Measurements from ENCODE around the gene NRDC. TPM values are rescaled to one million over a fixed set of nuclear protein-coding genes. Genes with fewer than 3 reads are reported as not detected.

Gene NRDC
- total RNA-seq, 1 experiment from 2014 or later = 176 TPM

- CTCF ChIA-PET = interaction anchor here (1.0 kb wide), 1 partner anchor 9 kb away, joined by 4 read pairs; no protein-coding TSS in a partner anchor
- intact Hi-C loops (cut with micrococcal nuclease) = no loop called here
- no peaks in the 10 kb centered on the region for H3K9me3 Mint-ChIP-seq (ENCODE audit: unreplicated experiment)
These were observed 30.0 kb upstream of the NRDC start for GRCh38 chr1:51908499-51908898.

GRCh38 chr1:51907079-51907702, 28.7 kb upstream of the NRDC start:
- no peaks in the 10 kb centered on the region for H3K36me3 Mint-ChIP-seq (ENCODE audit: insufficient read depth, unreplicated experiment)
- H3K27ac Mint-ChIP-seq (ENCODE audit: low read depth, unreplicated experiment) = no peak overlapping the region
- ChIA-PET CTCF (interaction anchor here (1.0 kb wide), 1 partner anchor 10 kb away, joined by 3 read pairs; no protein-coding TSS in a partner anchor), POLR2A (interaction anchor here (0.7 kb wide), 1 partner anchor 9 kb away, joined by 4 read pairs; no protein-coding TSS in a partner anchor)
- no peak for TF ChIP-seq CTCF (IDR thresholded peaks at IDR 0.05; ENCODE audit: unreplicated experiment)
- no peak for DNase-seq (ENCODE audit: unreplicated experiment)
- no TSS peak for BruUV-seq (replicated peaks)
- intact Hi-C loops (cut with micrococcal nuclease) = no loop called here
- peaks cover 12% of the 10 kb centered on the region for H3K27me3 Mint-ChIP-seq (ENCODE audit: insufficient read depth, unreplicated experiment)
- no peaks in the 10 kb centered on the region for H3K9me3 Mint-ChIP-seq (ENCODE audit: unreplicated experiment)
- H3K4me1 Mint-ChIP-seq (ENCODE audit: insufficient read depth, unreplicated experiment) = peaks cover 8% of the 10 kb centered on the region
- H3K4me3 Mint-ChIP-seq (ENCODE audit: unreplicated experiment) = no peak overlapping the region

More at GRCh38 chr1:51908499-51908898, 30.0 kb upstream of the NRDC start:
- TF ChIP-seq CTCF (IDR thresholded peaks at IDR 0.05; ENCODE audit: unreplicated experiment) = no peak
- Mint-ChIP-seq H3K27ac (ENCODE audit: low read depth, unreplicated experiment) (no peak overlapping the region), H3K4me3 (ENCODE audit: unreplicated experiment) (no peak overlapping the region), H3K4me1 (ENCODE audit: insufficient read depth, unreplicated experiment) (peaks cover 8% of the 10 kb centered on the region), H3K36me3 (ENCODE audit: insufficient read depth, unreplicated experiment) (no peaks in the 10 kb centered on the region), H3K27me3 (ENCODE audit: insufficient read depth, unreplicated experiment) (peaks cover 12% of the 10 kb centered on the region)
- POLR2A ChIA-PET = no interaction called here
- no TSS peak for BruUV-seq (replicated peaks)
- no peak for DNase-seq (ENCODE audit: unreplicated experiment)

GRCh38 chr1:51906306-51907078, 28.0 kb upstream of the NRDC start:
- peaks cover 12% of the 10 kb centered on the region for H3K27me3 Mint-ChIP-seq (ENCODE audit: insufficient read depth, unreplicated experiment)
- TF ChIP-seq CTCF (IDR thresholded peaks at IDR 0.05; ENCODE audit: unreplicated experiment) = no peak
- intact Hi-C loops (cut with micrococcal nuclease) = no loop called here
- no TSS peak for BruUV-seq (replicated peaks)
- no peaks in the 10 kb centered on the region for H3K36me3 Mint-ChIP-seq (ENCODE audit: insufficient read depth, unreplicated experiment)
- peak; percentile 55 for DNase-seq (ENCODE audit: unreplicated experiment)
- no peak overlapping the region for H3K4me3 Mint-ChIP-seq (ENCODE audit: unreplicated experiment)
- ChIA-PET CTCF (interaction anchor here (0.6 to 1.0 kb wide), 3 partner anchors 9 to 20 kb away, joined by 3 read pairs; no protein-coding TSS in a partner anchor), POLR2A (interaction anchor here (0.7 kb wide), 2 partner anchors 9 to 200 kb away, joined by 4 read pairs; no protein-coding TSS in a partner anchor)
- peaks cover 8% of the 10 kb centered on the region for H3K4me1 Mint-ChIP-seq (ENCODE audit: insufficient read depth, unreplicated experiment)
- H3K9me3 Mint-ChIP-seq (ENCODE audit: unreplicated experiment) = no peaks in the 10 kb centered on the region
- no peak overlapping the region for H3K27ac Mint-ChIP-seq (ENCODE audit: low read depth, unreplicated experiment)

- ChIA-PET CTCF (interaction anchor here (1.1 kb wide), 1 partner anchor 99 kb away, joined by 3 read pairs; no protein-coding TSS in a partner anchor), POLR2A (no interaction called here)
- intact Hi-C loops (cut with micrococcal nuclease) = no loop called here
- Mint-ChIP-seq H3K36me3 (ENCODE audit: insufficient read depth, unreplicated experiment) (no peaks in the 10 kb centered on the region), H3K27me3 (ENCODE audit: insufficient read depth, unreplicated experiment) (no peaks in the 10 kb centered on the region), H3K4me3 (ENCODE audit: unreplicated experiment) (no peak overlapping the region), H3K4me1 (ENCODE audit: insufficient read depth, unreplicated experiment) (peaks cover 21% of the 10 kb centered on the region), H3K27ac (ENCODE audit: low read depth, unreplicated experiment) (no peak overlapping the region), H3K9me3 (ENCODE audit: unreplicated experiment) (no peaks in the 10 kb centered on the region)
- DNase-seq (ENCODE audit: unreplicated experiment) = no peak
- BruUV-seq (replicated peaks) = no TSS peak
- no peak for TF ChIP-seq CTCF (IDR thresholded peaks at IDR 0.05; ENCODE audit: unreplicated experiment)
These were observed 23.9 kb upstream of the NRDC start for GRCh38 chr1:51902456-51902855.
